ENCODE data around the gene PRKCE. TPM values are rescaled to one million over a fixed set of nuclear protein-coding genes. Genes with fewer than 3 reads are reported as not detected.
A peak's percentile ranks its signal among the peaks of the same experiment; 100 is the strongest.

Gene PRKCE
- total RNA-seq, 1 donor from 2014 or later: 23.6 TPM

GRCh38 chr2:46136953-46137352, 485.5 kb downstream of the PRKCE start:
- no peak for DNase-seq (ENCODE audit: low read depth in 2 of 2)

- no peak for DNase-seq (ENCODE audit: low read depth in 2 of 2)
These were observed 491.3 kb downstream of the PRKCE start for GRCh38 chr2:46142546-46143428.

GRCh38 chr2:46143429-46144132, 492.1 kb downstream of the PRKCE start:
- DNase-seq (ENCODE audit: low read depth in 2 of 2): no peak

GRCh38 chr2:46144133-46144800, 492.8 kb downstream of the PRKCE start:
- DNase-seq (ENCODE audit: low read depth in 2 of 2): no peak

GRCh38 chr2:46145017-46145416, 493.5 kb downstream of the PRKCE start:
- DNase-seq (ENCODE audit: low read depth in 2 of 2): no peak

- no peak for DNase-seq (ENCODE audit: low read depth in 2 of 2)
These were observed 494.4 kb downstream of the PRKCE start for GRCh38 chr2:46145840-46146239.

GRCh38 chr2:46146866-46147502, 495.5 kb downstream of the PRKCE start:
- no peak for DNase-seq (ENCODE audit: low read depth in 2 of 2)

GRCh38 chr2:46147626-46148368, 496.3 kb downstream of the PRKCE start:
- no peak for DNase-seq (ENCODE audit: low read depth in 2 of 2)

GRCh38 chr2:46148369-46148736, 496.9 kb downstream of the PRKCE start:
- no peak for DNase-seq (ENCODE audit: low read depth in 2 of 2)

- no peak for DNase-seq (ENCODE audit: low read depth in 2 of 2)
These were observed 499.0 kb downstream of the PRKCE start for GRCh38 chr2:46150445-46150955.

GRCh38 chr2:46151577-46151976, 500.1 kb downstream of the PRKCE start:
- DNase-seq (ENCODE audit: low read depth in 2 of 2): no peak

GRCh38 chr2:46153996-46154753, 502.7 kb downstream of the PRKCE start:
- no peak for DNase-seq (ENCODE audit: low read depth in 2 of 2)

GRCh38 chr2:46157072-46157965, 505.8 kb downstream of the PRKCE start:
- DNase-seq (ENCODE audit: low read depth in 2 of 2): peak in 1 of 2 donors; percentile 47

- no peak for DNase-seq (ENCODE audit: low read depth in 2 of 2)
These were observed 506.5 kb downstream of the PRKCE start for GRCh38 chr2:46157966-46158310.

GRCh38 chr2:46158661-46159060, 507.2 kb downstream of the PRKCE start:
- DNase-seq (ENCODE audit: low read depth in 2 of 2): no peak

- DNase-seq (ENCODE audit: low read depth in 2 of 2): no peak
These were observed 508.9 kb downstream of the PRKCE start for GRCh38 chr2:46160326-46160725.

GRCh38 chr2:46161315-46161714, 509.8 kb downstream of the PRKCE start:
- no peak for DNase-seq (ENCODE audit: low read depth in 2 of 2)

GRCh38 chr2:46161911-46162310, 510.4 kb downstream of the PRKCE start:
- DNase-seq (ENCODE audit: low read depth in 2 of 2): no peak
